ENCODE results near the gene TECTB.
A peak's percentile ranks its signal among the peaks of the same experiment; 100 is the strongest.
"Not testable (repeated sequence)": the region's sequence is repeated elsewhere in the genome, so short reads cannot be mapped to it uniquely, and the experiment has no call there.

The TECTB gene

GRCh38 chr10:112283100-112283499 lies at the start of gene TECTB:
TSS of gene TECTB (plus strand) at chr10:112283400. CDS start at chr10:112283735, 335 bp downstream.
- no peak for DNase-seq (ENCODE audit: low spot score)

- no peak for DNase-seq (ENCODE audit: low spot score)
Measured at GRCh38 chr10:112235141-112235540, 48.1 kb upstream of the TECTB start.

GRCh38 chr10:112235920-112236319 lies 47.3 kb upstream of the TECTB start:
- DNase-seq (ENCODE audit: low spot score): no peak

GRCh38 chr10:112236486-112236885 lies 46.7 kb upstream of the TECTB start:
- DNase-seq (ENCODE audit: low spot score): no peak

GRCh38 chr10:112239347-112239746 lies 43.9 kb upstream of the TECTB start:
- no peak for DNase-seq (ENCODE audit: low spot score)

GRCh38 chr10:112240441-112240840 lies 42.8 kb upstream of the TECTB start:
- DNase-seq (ENCODE audit: low spot score): no peak

GRCh38 chr10:112241651-112242341 lies 41.4 kb upstream of the TECTB start:
- no peak for DNase-seq (ENCODE audit: low spot score)

- no peak for DNase-seq (ENCODE audit: low spot score)
Measured at GRCh38 chr10:112242769-112243168, 40.4 kb upstream of the TECTB start.

- no peak for DNase-seq (ENCODE audit: low spot score)
Measured at GRCh38 chr10:112243713-112244112, 39.5 kb upstream of the TECTB start.

- peak; percentile 25 for DNase-seq (ENCODE audit: low spot score)
Measured at GRCh38 chr10:112244197-112244596, 39.0 kb upstream of the TECTB start.

GRCh38 chr10:112247791-112248190 lies 35.4 kb upstream of the TECTB start:
- no peak for DNase-seq (ENCODE audit: low spot score)

GRCh38 chr10:112248584-112249295 lies 34.5 kb upstream of the TECTB start:
- DNase-seq (ENCODE audit: low spot score): no peak

GRCh38 chr10:112249722-112250121 lies 33.5 kb upstream of the TECTB start:
- DNase-seq (ENCODE audit: low spot score): no peak

GRCh38 chr10:112250555-112250954 lies 32.6 kb upstream of the TECTB start:
- DNase-seq (ENCODE audit: low spot score): peak; percentile 62

- DNase-seq (ENCODE audit: low spot score): not testable (repeated sequence)
Measured at GRCh38 chr10:112251238-112251637, 32.0 kb upstream of the TECTB start.

GRCh38 chr10:112258407-112258806 lies 24.8 kb upstream of the TECTB start:
- DNase-seq (ENCODE audit: low spot score): no peak

- no peak for DNase-seq (ENCODE audit: low spot score)
Measured at GRCh38 chr10:112259688-112260087, 23.5 kb upstream of the TECTB start.

GRCh38 chr10:112260831-112261230 lies 22.4 kb upstream of the TECTB start:
- DNase-seq (ENCODE audit: low spot score): no peak

GRCh38 chr10:112261281-112261822 lies 21.8 kb upstream of the TECTB start:
- DNase-seq (ENCODE audit: low spot score): peak; percentile 62

GRCh38 chr10:112262546-112262945 lies 20.7 kb upstream of the TECTB start:
- no peak for DNase-seq (ENCODE audit: low spot score)

- no peak for DNase-seq (ENCODE audit: low spot score)
Measured at GRCh38 chr10:112265745-112266144, 17.5 kb upstream of the TECTB start.

- peak; percentile 30 for DNase-seq (ENCODE audit: low spot score)
Measured at GRCh38 chr10:112269266-112269665, 13.9 kb upstream of the TECTB start.

- peak; percentile 78 for DNase-seq (ENCODE audit: low spot score)
Measured at GRCh38 chr10:112271982-112272381, 11.2 kb upstream of the TECTB start.
